Liver (tissue), 9 donors: ENCODE measurements around the gene FBXW10. TPM values are rescaled to one million over a fixed set of nuclear protein-coding genes. Genes with fewer than 3 reads are reported as not detected.
A peak's percentile ranks its signal among the peaks of the same experiment; 100 is the strongest.
"Not testable (repeated sequence)": the region's sequence is repeated elsewhere in the genome, so short reads cannot be mapped to it uniquely, and the experiment has no call there.

Experiments
- DNase-seq: peaks from one replicate; pipeline ENCODE4 v3.0.0-alpha.2; 2017; ENCODE audit warnings: low spot score
- H3K27ac ChIP-seq, 2 donors: one replicate each; pipeline ENCODE4 v1.7.0; 2013; ENCODE audit warnings: inconsistent platforms in 2 of 2, low read length in 2 of 2, control low read depth in 1 of 2, low read depth in 1 of 2, mild to moderate bottlenecking in 1 of 2
- H3K27me3 ChIP-seq, 4 donors: one replicate each; pipeline versions ENCODE4 v1.6.1 to v1.7.0; 2013; ENCODE audit warnings: low read length in 3 of 4, inconsistent platforms in 1 of 4, mild to moderate bottlenecking in 1 of 4, moderate library complexity in 1 of 4; ENCODE audit not compliant: control insufficient read depth in 4 of 4, insufficient read depth in 4 of 4
- H3K36me3 ChIP-seq, 4 donors: one replicate each; pipeline versions ENCODE4 v1.6.1 to v1.7.0; 2013; ENCODE audit warnings: low read length in 3 of 4, mild to moderate bottlenecking in 3 of 4, low read depth in 1 of 4, moderate library complexity in 1 of 4; ENCODE audit not compliant: control insufficient read depth in 4 of 4, insufficient read depth in 3 of 4
- H3K4me1 ChIP-seq, 4 donors: one replicate each; pipeline versions ENCODE4 v1.6.1 to v1.7.0; 2013; ENCODE audit warnings: low read length in 3 of 4, mild to moderate bottlenecking in 3 of 4, moderate library complexity in 1 of 4; ENCODE audit not compliant: control insufficient read depth in 4 of 4, insufficient read depth in 4 of 4
- H3K4me3 ChIP-seq, 3 donors: one replicate each; pipeline versions ENCODE4 v1.6.1 to v1.7.0; 2013; ENCODE audit warnings: low read length in 3 of 3, control low read depth in 1 of 3, low read depth in 1 of 3, mild to moderate bottlenecking in 1 of 3
- H3K9ac ChIP-seq, 2 donors: one replicate each; pipeline ENCODE4 v1.7.0; 2013; ENCODE audit warnings: low read length in 2 of 2, mild to moderate bottlenecking in 2 of 2, moderate library complexity in 2 of 2, control low read depth in 1 of 2, low read depth in 1 of 2
- H3K9me3 ChIP-seq, 4 donors: one replicate each; pipeline versions ENCODE4 v1.6.1 to v1.7.0; 2013; ENCODE audit warnings: low read length in 3 of 4; ENCODE audit not compliant: control insufficient read depth in 4 of 4
- RAD21 ChIP-seq, 2 donors: IDR thresholded peaks; 2 replicates each; pipeline ENCODE4 v1.6.1; 2016; ENCODE audit warnings: antibody characterized with exemption in 2 of 2, mild to moderate bottlenecking in 2 of 2
- WGBS: extraction: QIAGEN DNeasy Blood & Tissue Kit; methylation state at CpG from one replicate; pipeline ENCODE4 v1.1.7; 2013; 5-methylcytosine and 5-hydroxymethylcytosine counted together
- polyA plus RNA-seq, 2 donors: library from polyadenylated mRNA; stranded (reverse) in 1 of 2; unstranded in 1 of 2; fragments of 200-250 nt in 1 of 2; fragments of >200 nt in 1 of 2; fragmentation: Nextera tagmentation in 1 of 2; extraction: Ambion mirVana in 1 of 2; gene quantifications; one replicate each; pipeline versions ENCODE4 v1.2.1 to v1.2.3, GENCODE V29; 2013 to 2015
- total RNA-seq, 2 donors: library from RNA; depleted of rRNA; stranded (reverse); fragments of >200 nt; gene quantifications; one replicate each; pipeline ENCODE4 v1.2.3, GENCODE V29; 2014
- donor health status: healthy.
- donor health status: healthy.
- donor health status: healthy.
- donor health status: healthy.
- donor health status: healthy.

Gene FBXW10
- total and polyA plus RNA-seq, 4 donors, result 0.05 to 0.25 (median 0.14) TPM

GRCh38 chr17:18791402-18791801 lies 47.5 kb downstream of the FBXW10 start:
- not testable (repeated sequence) for H3K9me3 ChIP-seq, H3K4me1 ChIP-seq, H3K27ac ChIP-seq, DNase-seq, H3K4me3 ChIP-seq, H3K27me3 ChIP-seq, H3K36me3 ChIP-seq, H3K9ac ChIP-seq
- peak in 1 of 2 donors; percentile 29 for TF ChIP-seq RAD21 (IDR thresholded peaks at IDR 0.05)
- WGBS, result 63% methylated on average over 1 of the region's 1 CpG

- not testable (repeated sequence) for H3K27me3 ChIP-seq, H3K4me1 ChIP-seq, H3K9ac ChIP-seq, H3K36me3 ChIP-seq, DNase-seq, H3K9me3 ChIP-seq, H3K27ac ChIP-seq, H3K4me3 ChIP-seq
- WGBS, result 86% methylated on average over 4 of the region's 4 CpGs
Measured at GRCh38 chr17:18794841-18795240, 51.0 kb downstream of the FBXW10 start.

GRCh38 chr17:18796887-18797286 lies 53.0 kb downstream of the FBXW10 start:
- H3K36me3 ChIP-seq, result peaks cover 2 to 12% (median 5%) of the 10 kb centered on the region in 4 donors
- H3K27ac ChIP-seq, DNase-seq, H3K4me3 ChIP-seq, H3K9me3 ChIP-seq, H3K27me3 ChIP-seq, H3K4me1 ChIP-seq, H3K9ac ChIP-seq: not testable (repeated sequence)

- H3K27me3 ChIP-seq, H3K27ac ChIP-seq, DNase-seq, H3K9ac ChIP-seq, H3K4me1 ChIP-seq, H3K9me3 ChIP-seq, H3K4me3 ChIP-seq: not testable (repeated sequence)
- 60% methylated on average over 7 of the region's 7 CpGs for WGBS
- H3K36me3 ChIP-seq, result peaks cover 0 to 10% (median 7%) of the 10 kb centered on the region in 4 donors
Measured at GRCh38 chr17:18803458-18804245, 59.8 kb downstream of the FBXW10 start.

GRCh38 chr17:18815924-18816323 lies 72.1 kb downstream of the FBXW10 start:
- WGBS, result 48% methylated on average over 3 of the region's 3 CpGs
- DNase-seq, H3K9me3 ChIP-seq, H3K9ac ChIP-seq, H3K27ac ChIP-seq, H3K4me3 ChIP-seq, H3K27me3 ChIP-seq, H3K4me1 ChIP-seq, H3K36me3 ChIP-seq: not testable (repeated sequence)
